ENCODE results near the gene DPP10.

Gene DPP10

DNA sequence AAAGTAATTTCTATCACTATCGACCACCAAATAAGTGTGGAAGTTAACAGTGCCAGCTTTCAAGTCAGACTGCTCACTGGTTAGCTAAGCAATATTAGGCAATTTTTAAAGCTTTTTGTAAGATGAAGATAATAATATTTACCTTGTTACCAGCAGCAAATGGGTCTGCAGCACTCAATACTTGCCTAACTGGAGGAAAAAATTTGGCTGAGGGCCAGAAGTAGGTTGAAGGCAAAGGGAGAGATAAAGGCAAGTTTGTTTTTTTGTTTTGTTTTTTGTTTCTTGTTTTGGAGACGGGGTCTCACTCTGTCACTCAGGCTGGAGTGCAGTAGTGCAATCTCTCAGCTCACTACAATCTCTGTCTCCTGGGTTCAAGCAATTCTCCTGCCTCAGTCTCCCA lies 675.9 kb downstream of the DPP10 start:
- H3K79me1 ChIP-seq (ENCODE audit: low read length) = no peaks in the 10 kb centered on the region
- no peak overlapping the region for H3K27ac ChIP-seq (ENCODE audit: low read depth, low read length)
- no peak overlapping the region for H4K8ac ChIP-seq (ENCODE audit: low read depth, low read length)
- no peaks in the 10 kb centered on the region for H3K36me3 ChIP-seq (ENCODE audit: control insufficient read depth in 1 of 2, insufficient read depth in 2 of 2, low read length in 2 of 2)
- no peak overlapping the region for H4K12ac ChIP-seq (ENCODE audit: low read depth, low read length)
- no peak overlapping the region for H2BK120ac ChIP-seq (ENCODE audit: insufficient read depth, low read length, poor library complexity)
- no peak overlapping the region for H3K23ac ChIP-seq (ENCODE audit: low read length)
- no peak overlapping the region for H3K14ac ChIP-seq (ENCODE audit: low read length)
- no peak overlapping the region for H2BK5ac ChIP-seq (ENCODE audit: low read depth, low read length, poor library complexity)
- H3K18ac ChIP-seq (ENCODE audit: low read length) = no peak overlapping the region
- H3K9me3 ChIP-seq (ENCODE audit: insufficient read depth, low read depth, low read length) = no peaks in the 10 kb centered on the region
- H3K4me3 ChIP-seq (ENCODE audit: low read depth, low read length) = no peak overlapping the region
- no peak overlapping the region for H3K4me2 ChIP-seq (ENCODE audit: low read length)
- H2AK5ac ChIP-seq (ENCODE audit: low read length) = no peak overlapping the region
- H2AFZ ChIP-seq (ENCODE audit: insufficient read depth, low read length, poor library complexity) = no peak overlapping the region
- H3K9ac ChIP-seq (ENCODE audit: low read length) = no peak overlapping the region
- no peak overlapping the region for H4K91ac ChIP-seq (ENCODE audit: low read depth, low read length)
- no CpG with 5 or more reads among the region's 2 CpGs for WGBS (ENCODE audit: extremely low coverage, insufficient coverage, insufficient read length)
- H3K27me3 ChIP-seq (ENCODE audit: insufficient read depth, low read length) = no peaks in the 10 kb centered on the region
- H3K4me1 ChIP-seq (ENCODE audit: control insufficient read depth in 1 of 2, insufficient read depth in 2 of 2, low read length in 2 of 2) = no peaks in the 10 kb centered on the region
- H2BK12ac ChIP-seq (ENCODE audit: low read length) = no peak overlapping the region
- H3K79me2 ChIP-seq (ENCODE audit: control insufficient read depth, insufficient read depth, low read length, poor library complexity) = no peaks in the 10 kb centered on the region
- H3K4ac ChIP-seq (ENCODE audit: low read depth, low read length) = no peak overlapping the region
- DNase-seq = peak; percentile 71 to 91

DNA sequence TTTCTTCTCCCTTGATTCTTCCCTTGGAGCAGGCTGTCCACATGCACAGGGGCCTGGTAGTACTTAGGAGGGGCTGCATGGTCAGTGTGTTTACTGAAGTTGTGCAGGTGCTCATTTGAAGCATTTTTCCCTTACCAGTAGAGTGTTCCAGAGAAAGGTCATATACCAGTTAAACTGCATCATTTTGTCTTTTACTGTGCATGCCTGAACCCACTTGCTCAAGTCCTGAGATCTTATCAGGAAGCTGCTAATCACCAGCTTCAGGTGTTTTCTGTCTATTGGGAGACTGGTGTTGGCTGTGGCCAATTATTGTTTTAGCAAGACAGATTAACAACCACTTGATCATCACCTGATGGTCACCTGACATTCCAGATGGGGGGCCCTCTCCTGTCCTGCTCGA lies 676.6 kb downstream of the DPP10 start:
- Histone ChIP-seq H3K23ac (ENCODE audit: low read length) (no peak overlapping the region), H3K4me1 (ENCODE audit: control insufficient read depth in 1 of 2, insufficient read depth in 2 of 2, low read length in 2 of 2) (no peaks in the 10 kb centered on the region), H3K4ac (ENCODE audit: low read depth, low read length) (no peak overlapping the region), H3K27ac (ENCODE audit: low read depth, low read length) (no peak overlapping the region), H4K12ac (ENCODE audit: low read depth, low read length) (no peak overlapping the region), H2AFZ (ENCODE audit: insufficient read depth, low read length, poor library complexity) (no peak overlapping the region), H3K79me2 (ENCODE audit: control insufficient read depth, insufficient read depth, low read length, poor library complexity) (no peaks in the 10 kb centered on the region), H2BK120ac (ENCODE audit: insufficient read depth, low read length, poor library complexity) (no peak overlapping the region), H2BK5ac (ENCODE audit: low read depth, low read length, poor library complexity) (no peak overlapping the region), H3K18ac (ENCODE audit: low read length) (no peak overlapping the region), H2AK5ac (ENCODE audit: low read length) (no peak overlapping the region), H3K4me2 (ENCODE audit: low read length) (no peak overlapping the region), H3K4me3 (ENCODE audit: low read depth, low read length) (no peak overlapping the region), H4K91ac (ENCODE audit: low read depth, low read length) (no peak overlapping the region), H3K14ac (ENCODE audit: low read length) (no peak overlapping the region), H3K27me3 (ENCODE audit: insufficient read depth, low read length) (no peaks in the 10 kb centered on the region), H3K79me1 (ENCODE audit: low read length) (no peaks in the 10 kb centered on the region), H3K36me3 (ENCODE audit: control insufficient read depth in 1 of 2, insufficient read depth in 2 of 2, low read length in 2 of 2) (no peaks in the 10 kb centered on the region), H4K8ac (ENCODE audit: low read depth, low read length) (no peak overlapping the region), H2BK12ac (ENCODE audit: low read length) (no peak overlapping the region), H3K9ac (ENCODE audit: low read length) (no peak overlapping the region), H3K9me3 (ENCODE audit: insufficient read depth, low read depth, low read length) (no peaks in the 10 kb centered on the region)
- no CpG with 5 or more reads among the region's 1 CpG for WGBS (ENCODE audit: extremely low coverage, insufficient coverage, insufficient read length)
- peak; percentile 61 to 83 for DNase-seq

DNA sequence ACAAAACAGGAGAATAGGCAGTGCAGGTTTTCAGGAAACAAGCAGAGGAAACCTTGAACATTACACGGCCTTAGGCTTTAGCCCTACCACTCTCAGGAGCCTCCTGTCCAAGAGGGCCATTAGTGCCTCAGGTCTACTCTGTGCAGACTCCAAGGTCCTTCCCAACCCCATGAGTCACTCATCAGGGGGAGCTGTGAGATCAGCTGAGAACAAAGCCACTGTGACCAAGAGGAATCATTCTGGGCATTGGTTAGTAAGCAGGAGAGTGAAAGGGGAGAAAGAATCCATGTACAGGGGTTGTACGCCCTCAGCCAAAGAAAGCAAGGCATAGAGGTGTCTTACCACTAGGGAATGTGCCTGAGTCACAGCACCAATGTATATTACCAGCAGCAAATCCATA lies 680.3 kb downstream of the DPP10 start:
- Histone ChIP-seq H3K4me2 (ENCODE audit: low read length) (no peak overlapping the region), H4K12ac (ENCODE audit: low read depth, low read length) (no peak overlapping the region), H3K18ac (ENCODE audit: low read length) (no peak overlapping the region), H2AFZ (ENCODE audit: insufficient read depth, low read length, poor library complexity) (no peak overlapping the region), H3K79me2 (ENCODE audit: control insufficient read depth, insufficient read depth, low read length, poor library complexity) (no peaks in the 10 kb centered on the region), H3K36me3 (ENCODE audit: control insufficient read depth in 1 of 2, insufficient read depth in 2 of 2, low read length in 2 of 2) (no peaks in the 10 kb centered on the region), H4K91ac (ENCODE audit: low read depth, low read length) (no peak overlapping the region), H3K23ac (ENCODE audit: low read length) (no peak overlapping the region), H3K4me1 (ENCODE audit: control insufficient read depth in 1 of 2, insufficient read depth in 2 of 2, low read length in 2 of 2) (no peaks in the 10 kb centered on the region), H3K79me1 (ENCODE audit: low read length) (no peaks in the 10 kb centered on the region), H3K9ac (ENCODE audit: low read length) (no peak overlapping the region), H3K14ac (ENCODE audit: low read length) (no peak overlapping the region), H3K27me3 (ENCODE audit: insufficient read depth, low read length) (no peaks in the 10 kb centered on the region), H4K8ac (ENCODE audit: low read depth, low read length) (no peak overlapping the region), H2BK5ac (ENCODE audit: low read depth, low read length, poor library complexity) (no peak overlapping the region), H2BK12ac (ENCODE audit: low read length) (no peak overlapping the region), H2AK5ac (ENCODE audit: low read length) (no peak overlapping the region), H3K27ac (ENCODE audit: low read depth, low read length) (no peak overlapping the region), H2BK120ac (ENCODE audit: insufficient read depth, low read length, poor library complexity) (no peak overlapping the region), H3K4me3 (ENCODE audit: low read depth, low read length) (no peak overlapping the region), H3K4ac (ENCODE audit: low read depth, low read length) (no peak overlapping the region), H3K9me3 (ENCODE audit: insufficient read depth, low read depth, low read length) (no peaks in the 10 kb centered on the region)
- WGBS (ENCODE audit: extremely low coverage, insufficient coverage, insufficient read length) = no CpG with 5 or more reads among the region's 2 CpGs
- DNase-seq = peak; percentile 86 to 89

DNA sequence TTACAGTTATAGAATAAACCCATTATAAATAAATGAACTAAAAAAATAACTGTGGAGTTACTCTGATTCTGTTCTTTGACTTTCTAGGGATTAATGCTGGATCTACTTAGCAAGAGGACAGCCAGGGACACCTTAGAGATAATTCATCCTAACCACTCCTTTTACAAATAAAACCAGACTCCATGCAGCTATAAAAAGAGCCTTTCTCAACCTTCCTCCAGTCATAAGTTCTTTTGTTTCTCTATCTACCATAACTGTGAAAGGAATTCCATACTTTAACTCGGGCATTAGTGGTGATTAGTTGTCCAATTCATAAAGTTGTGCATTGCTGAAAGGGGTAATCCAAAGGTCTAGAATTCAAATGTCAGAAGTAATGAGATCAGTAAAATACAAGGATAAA lies 682.4 kb downstream of the DPP10 start:
- H3K79me2 ChIP-seq (ENCODE audit: control insufficient read depth, insufficient read depth, low read length, poor library complexity) = no peaks in the 10 kb centered on the region
- no peak overlapping the region for H3K27ac ChIP-seq (ENCODE audit: low read depth, low read length)
- no peak overlapping the region for H3K4ac ChIP-seq (ENCODE audit: low read depth, low read length)
- no peak overlapping the region for H3K4me2 ChIP-seq (ENCODE audit: low read length)
- H2AK5ac ChIP-seq (ENCODE audit: low read length) = no peak overlapping the region
- no peak overlapping the region for H3K14ac ChIP-seq (ENCODE audit: low read length)
- no peak overlapping the region for H3K4me3 ChIP-seq (ENCODE audit: low read depth, low read length)
- no CpG with 5 or more reads among the region's 1 CpG for WGBS (ENCODE audit: extremely low coverage, insufficient coverage, insufficient read length)
- no peak overlapping the region for H2BK120ac ChIP-seq (ENCODE audit: insufficient read depth, low read length, poor library complexity)
- no peak overlapping the region for H3K23ac ChIP-seq (ENCODE audit: low read length)
- no peak overlapping the region for H2BK5ac ChIP-seq (ENCODE audit: low read depth, low read length, poor library complexity)
- H4K8ac ChIP-seq (ENCODE audit: low read depth, low read length) = no peak overlapping the region
- no peak overlapping the region for H4K91ac ChIP-seq (ENCODE audit: low read depth, low read length)
- no peak for DNase-seq
- no peaks in the 10 kb centered on the region for H3K27me3 ChIP-seq (ENCODE audit: insufficient read depth, low read length)
- H3K36me3 ChIP-seq (ENCODE audit: control insufficient read depth in 1 of 2, insufficient read depth in 2 of 2, low read length in 2 of 2) = no peaks in the 10 kb centered on the region
- no peak overlapping the region for H3K18ac ChIP-seq (ENCODE audit: low read length)
- no peaks in the 10 kb centered on the region for H3K79me1 ChIP-seq (ENCODE audit: low read length)
- H3K9ac ChIP-seq (ENCODE audit: low read length) = no peak overlapping the region
- no peak overlapping the region for H2BK12ac ChIP-seq (ENCODE audit: low read length)
- no peaks in the 10 kb centered on the region for H3K9me3 ChIP-seq (ENCODE audit: insufficient read depth, low read depth, low read length)
- H4K12ac ChIP-seq (ENCODE audit: low read depth, low read length) = no peak overlapping the region
- H2AFZ ChIP-seq (ENCODE audit: insufficient read depth, low read length, poor library complexity) = no peak overlapping the region
- H3K4me1 ChIP-seq (ENCODE audit: control insufficient read depth in 1 of 2, insufficient read depth in 2 of 2, low read length in 2 of 2) = no peaks in the 10 kb centered on the region
